Measurements from ENCODE around the gene STX8.
"Not testable (repeated sequence)": the region's sequence is repeated elsewhere in the genome, so short reads cannot be mapped to it uniquely, and the experiment has no call there.

STX8 gene

DNA sequence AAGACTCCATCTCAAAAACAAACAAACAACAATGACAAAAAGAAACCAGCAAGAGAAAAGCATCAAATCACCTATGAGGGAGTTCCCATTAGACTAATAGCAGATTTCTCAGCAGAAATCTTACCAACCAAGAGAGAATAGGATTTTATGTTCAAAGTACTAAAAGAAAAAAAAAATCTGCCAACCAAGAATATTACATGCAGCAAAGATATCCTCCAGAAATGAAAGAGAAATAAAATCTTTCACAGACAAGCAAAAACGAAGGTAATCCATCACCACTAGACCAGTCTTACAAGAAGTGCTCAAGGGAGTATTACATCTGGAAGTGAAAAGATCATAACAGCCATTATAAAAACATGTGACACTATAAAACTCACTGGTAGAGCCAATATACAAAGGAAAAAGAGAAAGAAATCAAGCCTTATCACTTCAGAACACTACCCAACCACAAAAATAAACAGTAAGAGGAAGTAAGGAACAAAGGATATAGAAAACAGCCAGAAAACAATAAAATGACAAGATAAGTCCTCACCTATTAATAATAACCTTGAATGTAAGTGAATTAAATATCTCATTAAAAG lies 66.3 kb downstream of the STX8 start:
- DNase-seq (ENCODE audit: low read depth), result no peak

DNA sequence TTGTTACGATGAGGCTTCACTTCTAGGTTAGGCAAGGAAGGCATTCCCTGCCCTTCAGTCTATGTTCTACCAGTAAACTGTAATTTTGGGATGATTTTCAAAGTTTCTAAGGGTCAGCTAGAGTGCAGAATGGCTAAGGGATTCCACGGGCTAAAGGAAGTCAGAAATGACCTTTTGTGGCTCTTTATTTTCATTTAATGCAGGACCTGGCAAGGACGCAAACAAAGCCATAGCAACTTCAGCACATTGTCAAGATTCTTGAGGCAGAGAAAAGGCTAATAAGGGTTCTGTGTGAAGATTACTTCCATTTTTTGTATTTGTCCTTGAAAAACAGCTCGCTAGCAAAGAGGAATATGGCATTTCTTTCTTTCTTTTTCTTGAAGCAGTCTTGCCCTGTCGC lies 76.6 kb downstream of the STX8 start:
- DNase-seq (ENCODE audit: low read depth), result no peak

DNA sequence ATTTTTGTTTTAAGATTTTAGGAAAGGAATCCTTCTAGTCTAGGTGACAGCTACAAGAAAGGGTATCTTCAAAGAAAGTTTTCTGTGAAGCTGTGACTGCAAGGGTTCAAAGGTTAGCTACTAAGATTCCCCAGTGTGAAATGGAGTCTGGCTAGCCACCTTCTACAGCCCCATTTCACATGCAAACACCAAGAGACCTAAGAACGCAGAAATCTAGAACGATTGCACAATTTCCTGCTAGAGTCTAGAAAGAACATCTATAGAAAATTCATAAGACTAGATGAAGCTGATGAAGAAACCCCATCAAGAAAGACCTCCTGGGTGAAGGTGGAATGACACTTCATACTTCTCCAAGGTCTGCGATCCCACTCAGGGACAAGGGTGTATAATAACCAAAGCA lies 77.1 kb downstream of the STX8 start:
- DNase-seq (ENCODE audit: low read depth), result no peak

DNA sequence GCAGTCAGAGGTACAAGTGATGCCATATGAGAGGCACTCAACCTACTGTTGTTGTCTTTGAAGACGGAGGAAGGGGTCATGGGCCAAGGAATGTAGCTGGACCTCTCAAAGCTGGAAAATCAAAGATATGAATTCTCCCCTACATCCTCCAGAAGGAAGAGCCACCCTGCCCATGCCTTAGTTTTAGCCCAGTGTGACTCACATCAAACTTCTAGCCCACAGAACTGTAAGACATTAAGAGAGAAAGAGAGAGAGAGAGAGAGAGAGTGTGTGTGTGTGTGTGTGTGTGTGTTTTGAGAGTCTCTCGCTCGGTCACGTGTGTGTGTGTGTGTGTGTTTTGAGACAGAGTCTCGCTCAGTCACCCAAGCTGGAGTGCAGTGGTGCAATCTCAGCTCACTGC lies 87.1 kb downstream of the STX8 start:
- no peak for DNase-seq (ENCODE audit: low read depth)

DNA sequence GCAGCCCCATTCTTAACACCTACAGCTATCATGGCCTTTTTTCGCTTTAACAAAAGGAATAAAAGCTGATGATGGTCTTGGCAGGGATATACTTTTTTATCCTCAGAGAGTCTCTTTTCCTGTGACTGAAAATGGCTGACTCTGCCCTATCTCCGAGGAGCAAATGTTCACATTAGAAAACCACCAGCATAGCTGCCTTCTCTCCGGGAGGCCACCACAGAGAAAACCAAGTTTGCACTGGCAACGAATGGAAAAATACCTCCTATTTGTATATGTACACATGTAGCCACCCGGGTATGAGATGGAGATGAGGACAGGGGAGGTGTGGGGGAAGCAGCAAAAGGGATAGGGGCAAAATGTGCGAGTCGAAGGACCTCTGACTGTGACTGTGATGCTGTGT lies 88.2 kb downstream of the STX8 start:
- DNase-seq (ENCODE audit: low read depth), result no peak

DNA sequence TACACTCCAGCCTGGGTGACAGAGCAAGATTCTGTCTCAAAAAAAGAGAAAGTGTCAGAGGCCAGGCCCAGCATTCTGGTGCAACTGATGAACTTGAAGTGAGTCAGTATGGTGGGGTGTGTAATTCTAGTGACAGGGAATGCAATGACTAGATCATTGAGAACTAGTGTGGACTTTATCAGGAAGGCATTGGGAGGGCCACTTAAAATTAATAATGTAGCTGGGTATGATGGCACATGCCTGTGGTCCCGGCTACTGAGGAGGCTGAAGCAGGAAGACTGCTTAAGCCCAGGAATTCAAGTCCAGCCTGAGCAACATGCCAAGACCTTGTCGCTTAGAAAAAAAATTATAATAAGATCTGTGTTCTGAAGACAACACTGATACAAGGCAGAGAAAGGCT lies 90.8 kb downstream of the STX8 start:
- no peak for DNase-seq (ENCODE audit: low read depth)

DNA sequence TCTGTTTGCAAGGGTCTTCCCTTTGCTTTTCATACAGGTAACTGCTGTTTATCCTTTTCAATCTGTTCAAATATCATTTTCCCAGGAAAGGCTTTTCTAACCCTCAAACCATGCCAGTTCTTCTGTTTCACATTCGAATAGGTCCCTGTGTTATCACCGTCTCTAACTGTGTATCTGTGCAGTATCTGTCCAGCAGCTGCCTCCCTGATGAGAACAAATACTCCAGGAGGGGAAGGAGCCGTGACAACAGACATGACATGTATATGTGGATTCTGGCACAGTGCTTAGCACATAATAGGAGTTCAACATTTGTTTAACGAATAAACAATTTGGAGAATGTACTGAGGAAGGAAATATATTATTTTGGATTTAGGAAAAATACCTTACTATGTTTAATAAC lies 95.7 kb downstream of the STX8 start:
- DNase-seq (ENCODE audit: low read depth), result no peak

DNA sequence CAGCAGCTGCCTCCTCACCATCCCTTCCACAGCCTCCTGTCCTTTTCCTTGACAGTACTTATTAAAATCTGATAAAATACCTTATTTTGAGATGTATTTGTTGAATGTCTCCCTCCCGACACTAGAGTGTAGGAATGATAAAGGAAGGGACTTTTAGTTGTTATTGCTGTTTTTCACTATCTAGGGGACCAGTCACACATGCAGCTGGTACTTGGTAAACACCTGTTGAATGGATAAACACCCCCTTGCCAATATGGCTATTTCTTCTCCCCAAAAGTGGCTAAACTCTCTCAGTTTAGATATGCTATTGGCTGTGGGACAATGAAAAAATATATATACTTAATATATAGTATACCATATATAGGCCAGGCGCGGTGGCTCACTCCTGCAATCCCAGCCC lies 96.7 kb downstream of the STX8 start:
- DNase-seq (ENCODE audit: low read depth), result no peak

DNA sequence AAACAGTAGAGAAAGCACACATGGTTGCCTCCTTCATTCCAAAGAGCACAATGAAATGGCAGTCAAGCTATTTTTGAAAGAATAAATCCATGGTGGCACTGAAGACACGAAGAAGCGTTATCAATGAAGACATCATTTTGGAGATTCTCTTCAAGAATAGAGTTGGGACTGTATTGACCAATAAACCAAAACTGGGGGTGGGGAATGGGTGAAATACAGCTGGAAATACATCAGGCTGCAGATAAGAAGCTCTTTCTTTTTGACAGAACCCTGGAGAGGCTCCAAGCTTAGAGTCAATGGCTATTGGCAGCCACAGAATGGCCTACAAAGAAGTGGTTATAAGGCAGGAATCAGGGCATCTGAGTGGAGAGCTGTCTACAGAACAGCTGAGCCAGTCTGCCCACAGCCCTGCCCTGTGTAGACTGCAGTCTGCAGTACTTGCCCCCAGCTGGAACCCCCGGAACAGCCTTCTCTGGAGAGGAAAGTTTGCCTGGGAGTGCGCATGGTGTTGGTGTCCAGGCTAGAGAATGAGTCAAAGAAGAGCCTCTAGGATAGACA lies 100.4 kb downstream of the STX8 start:
- no peak for DNase-seq (ENCODE audit: low read depth)

DNA sequence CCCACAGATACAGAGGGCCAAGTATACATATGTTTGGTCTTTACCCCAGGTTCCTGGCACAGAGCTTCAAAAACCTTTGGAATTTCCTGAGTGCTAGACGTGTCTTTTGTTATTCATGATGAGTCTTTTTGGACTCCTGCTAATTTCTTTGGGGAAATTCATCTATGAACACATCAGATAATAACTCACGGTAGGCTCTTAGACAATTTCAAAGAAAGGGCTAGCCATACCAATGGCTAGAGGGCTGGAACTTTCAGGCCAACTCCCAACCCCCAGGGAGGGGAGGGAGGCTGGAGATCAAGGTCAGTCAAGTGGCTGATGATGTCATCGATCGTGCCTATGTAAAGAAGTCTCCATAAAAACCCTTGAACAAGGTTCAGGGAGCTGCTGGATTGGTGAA lies 101.9 kb downstream of the STX8 start:
- peak; percentile 80 for DNase-seq (ENCODE audit: low read depth)

DNA sequence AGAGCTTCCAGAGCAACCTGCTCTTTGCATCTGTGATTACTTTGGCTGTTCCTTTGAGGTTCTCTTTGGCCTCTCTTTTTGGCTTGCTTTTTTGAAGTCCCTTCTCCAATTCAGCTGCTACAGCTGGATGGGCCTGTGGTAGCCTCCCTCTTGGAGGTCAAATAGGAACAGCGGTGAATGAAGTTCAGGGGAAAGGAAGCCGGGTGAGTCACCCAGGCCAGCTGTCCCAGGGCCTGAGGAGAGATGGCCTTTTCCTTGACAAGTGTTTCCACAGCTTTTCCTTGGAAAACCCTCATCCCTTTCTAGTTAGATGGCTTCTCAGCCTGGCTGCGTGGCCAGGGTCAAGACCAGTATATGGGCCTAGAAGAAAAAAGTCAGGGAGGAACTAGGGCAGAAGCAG lies 103.1 kb downstream of the STX8 start:
- no peak for DNase-seq (ENCODE audit: low read depth)

DNA sequence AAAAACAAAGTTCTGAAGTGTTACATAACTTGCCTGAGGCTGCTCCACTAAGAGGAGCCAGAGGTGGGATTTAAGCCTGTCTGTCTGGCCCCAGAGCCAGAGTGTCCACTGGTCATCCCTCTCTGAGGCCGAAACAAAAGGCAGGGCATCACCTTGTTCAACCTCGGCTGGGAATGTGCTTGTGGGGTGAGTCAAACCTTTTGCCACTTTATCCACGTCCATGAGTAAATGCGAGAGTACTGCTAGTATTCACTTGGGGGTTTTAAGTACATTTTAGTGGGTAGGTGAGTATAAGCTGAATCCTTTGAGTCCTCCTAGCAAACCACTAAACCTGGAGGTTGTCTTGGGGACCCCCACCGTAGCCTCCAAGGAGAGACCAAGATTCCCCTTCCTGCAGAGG lies 103.5 kb downstream of the STX8 start:
- no peak for DNase-seq (ENCODE audit: low read depth)

DNA sequence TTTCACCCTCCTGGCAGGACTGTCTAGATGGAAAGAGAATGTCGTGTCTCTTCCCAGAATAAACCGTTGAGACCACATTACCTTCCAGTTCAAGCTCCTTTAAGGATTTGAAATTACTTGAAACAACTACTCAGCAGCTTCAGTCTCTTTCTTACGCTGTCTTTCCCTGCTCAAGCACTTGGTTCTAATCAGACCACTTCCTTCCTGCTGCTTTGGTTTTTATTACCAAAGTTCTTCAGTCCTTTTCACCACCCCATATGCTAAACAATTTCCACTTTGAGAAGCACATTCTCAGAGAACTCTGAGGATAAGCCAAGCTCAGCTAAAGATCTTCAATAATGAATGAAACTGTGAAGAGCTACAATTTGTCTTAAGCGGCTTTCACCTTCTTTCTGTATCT lies 105.4 kb downstream of the STX8 start:
- DNase-seq (ENCODE audit: low read depth), result no peak

DNA sequence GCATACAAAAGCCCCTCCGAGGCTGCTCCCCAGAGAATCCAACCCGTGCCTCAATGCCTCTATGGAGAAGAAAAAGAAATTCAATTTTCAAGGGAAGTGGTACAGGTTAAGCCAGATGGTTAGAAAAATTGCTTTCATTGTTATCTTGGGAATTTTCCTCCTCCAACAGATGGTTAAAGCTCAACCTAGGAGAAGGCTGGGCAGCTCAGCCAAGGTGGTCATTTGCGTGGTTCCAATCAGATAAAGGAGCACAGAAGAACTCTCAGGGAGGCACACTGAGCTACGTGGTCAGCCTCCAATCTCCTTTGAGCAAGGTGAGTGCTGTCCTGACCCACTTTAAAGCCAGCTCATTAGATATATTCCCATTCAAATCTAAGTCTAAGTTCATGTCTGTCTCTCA lies 106.7 kb downstream of the STX8 start:
- no peak for DNase-seq (ENCODE audit: low read depth)

DNA sequence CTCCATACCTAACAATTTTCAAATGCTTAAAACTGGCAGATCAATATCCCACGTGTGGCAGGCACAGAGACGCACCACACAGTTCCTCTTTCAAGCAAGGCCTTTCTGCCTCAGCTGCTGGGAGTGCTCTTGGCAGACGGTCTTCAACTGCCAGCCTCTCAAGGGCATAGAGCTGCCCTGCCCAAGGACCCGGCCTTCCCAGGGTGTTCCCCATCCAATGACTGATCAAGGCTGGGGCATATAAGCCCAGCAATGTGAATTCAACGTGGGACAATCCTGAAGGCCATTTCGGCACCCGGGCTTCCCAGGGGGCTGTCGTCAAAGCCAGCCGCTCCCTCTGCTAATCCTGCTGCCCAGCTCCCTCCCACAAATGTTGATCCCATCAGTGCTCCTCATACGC lies 107.1 kb downstream of the STX8 start:
- DNase-seq (ENCODE audit: low read depth), result no peak

DNA sequence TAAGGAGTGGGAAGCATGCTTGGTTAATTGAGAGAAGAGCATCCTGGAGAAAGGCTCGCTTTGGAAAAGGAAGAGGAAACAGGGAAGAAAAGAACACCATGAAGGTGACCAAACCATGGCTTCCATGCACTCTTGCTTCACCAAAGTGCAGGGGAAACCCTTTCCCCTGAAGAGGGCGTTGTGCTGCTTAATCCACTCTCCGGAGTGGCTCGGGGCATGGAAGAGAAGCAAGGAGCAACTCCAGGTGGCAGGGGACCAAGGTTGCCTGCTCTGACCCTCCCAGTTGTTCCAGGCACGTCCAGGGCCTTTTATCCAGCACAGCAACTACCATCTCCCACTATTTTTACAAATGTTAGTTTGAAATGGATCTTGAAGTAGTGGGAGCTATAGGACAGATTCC lies 108.1 kb downstream of the STX8 start:
- no peak for DNase-seq (ENCODE audit: low read depth)

DNA sequence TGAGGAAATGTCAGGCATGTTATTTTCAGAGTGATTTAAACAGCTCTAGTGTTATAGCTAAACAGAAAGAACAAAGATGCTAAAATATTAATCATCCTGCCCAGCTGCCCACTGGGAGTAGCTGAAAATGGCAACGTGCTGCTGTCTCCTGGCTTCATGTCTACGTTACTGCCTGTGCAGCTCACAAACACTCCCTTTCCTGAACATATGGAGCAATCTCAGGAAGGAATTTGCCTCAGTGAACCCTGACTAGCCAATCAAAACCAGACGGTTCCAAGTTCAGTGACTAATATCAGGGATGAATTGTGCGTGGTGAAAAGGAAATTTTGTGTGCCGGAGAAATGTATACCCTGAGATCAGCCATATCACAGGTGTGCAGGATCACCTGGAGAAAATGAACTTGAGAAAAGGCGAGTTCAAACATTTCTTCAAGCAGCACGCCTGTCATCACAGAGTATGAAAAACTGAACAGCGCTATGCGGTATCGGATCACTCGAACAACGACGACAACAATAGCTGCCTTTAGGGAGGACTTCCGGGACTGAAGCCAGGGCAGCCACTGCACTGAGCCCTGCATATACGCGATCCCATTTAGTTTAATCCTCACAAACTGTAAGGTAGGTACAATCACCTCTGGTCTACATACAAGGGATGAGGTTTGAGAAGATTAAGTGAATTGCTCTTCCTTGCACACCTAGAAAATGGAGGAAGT lies 110.3 kb downstream of the STX8 start:
- DNase-seq (ENCODE audit: low read depth), result no peak

DNA sequence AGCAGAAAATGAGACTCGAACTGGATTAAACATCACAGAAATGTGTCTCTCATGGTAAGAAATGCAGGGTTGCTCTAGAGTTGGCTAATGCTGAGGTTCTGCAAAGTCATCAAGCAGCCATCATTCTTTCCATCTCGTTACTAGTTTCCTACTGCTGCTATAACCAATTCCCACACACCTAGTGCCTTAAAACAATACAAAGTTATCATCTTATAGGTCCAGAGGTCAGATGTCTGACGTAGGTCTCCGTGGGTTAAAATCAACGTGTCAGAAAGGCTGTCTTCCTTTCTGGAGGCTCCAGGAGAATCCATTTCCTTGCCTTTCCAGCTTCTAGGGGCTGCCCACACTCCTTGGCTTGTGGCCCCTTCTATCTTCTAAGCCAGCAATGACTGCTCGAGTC lies 118.6 kb downstream of the STX8 start:
- DNase-seq (ENCODE audit: low read depth), result no peak

DNA sequence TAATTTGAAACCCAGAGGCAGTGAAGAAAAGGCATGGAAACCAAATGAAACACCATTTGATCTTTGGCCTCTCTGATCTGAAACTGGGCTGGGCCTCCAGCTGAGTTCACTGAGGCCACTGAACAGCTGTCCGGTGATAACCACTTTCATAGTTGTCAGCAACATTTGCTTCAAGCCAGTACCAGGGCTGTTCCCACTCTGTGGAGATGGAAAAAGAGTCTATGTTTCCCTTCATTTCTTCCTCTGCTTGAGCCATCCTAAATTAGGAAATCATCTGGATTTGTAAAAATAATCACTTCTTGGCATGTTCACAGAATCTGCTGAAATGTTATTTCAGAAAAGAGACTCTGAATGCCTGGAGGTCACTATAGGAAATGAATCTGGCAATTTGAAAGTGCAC lies 119.3 kb downstream of the STX8 start:
- no peak for DNase-seq (ENCODE audit: low read depth)

DNA sequence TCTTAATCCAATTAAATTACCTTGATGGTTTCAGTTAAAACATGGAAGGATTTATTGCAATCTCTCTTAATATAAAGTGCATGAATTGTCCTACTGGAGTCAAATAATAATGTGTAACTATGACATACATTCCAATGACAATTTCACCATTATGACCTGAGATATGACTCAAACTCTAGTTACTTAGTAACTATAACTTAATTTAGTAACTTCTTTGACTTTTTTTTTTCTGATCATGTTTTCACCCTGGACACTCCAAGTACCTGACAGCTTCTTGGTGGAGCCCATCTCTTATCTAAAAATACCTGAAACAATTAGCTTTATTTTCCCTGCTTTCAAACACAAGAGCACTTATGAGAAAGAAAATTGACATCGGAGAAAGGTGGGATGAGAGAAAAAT lies 123.7 kb downstream of the STX8 start:
- no peak for DNase-seq (ENCODE audit: low read depth)

DNA sequence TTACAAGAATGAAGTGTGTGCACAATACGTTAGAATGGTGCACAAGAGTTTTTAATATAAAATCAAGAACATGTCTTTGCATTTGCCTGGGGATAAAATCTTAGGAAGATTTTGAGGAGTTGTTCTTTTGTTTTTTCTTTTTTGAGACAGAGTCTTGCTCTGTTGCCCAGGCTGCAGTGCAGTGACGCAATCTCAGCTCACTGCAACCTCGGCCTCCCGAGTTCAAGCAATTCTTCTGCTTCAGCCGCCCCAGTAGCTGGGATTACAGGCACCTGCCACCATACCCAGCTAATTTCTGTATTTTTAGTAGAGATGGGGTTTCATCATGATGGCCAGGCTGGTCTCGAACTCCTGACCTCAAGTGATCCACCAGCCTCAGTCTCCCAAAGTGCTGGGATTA lies 128.3 kb downstream of the STX8 start:
- DNase-seq (ENCODE audit: low read depth), result not testable (repeated sequence)

DNA sequence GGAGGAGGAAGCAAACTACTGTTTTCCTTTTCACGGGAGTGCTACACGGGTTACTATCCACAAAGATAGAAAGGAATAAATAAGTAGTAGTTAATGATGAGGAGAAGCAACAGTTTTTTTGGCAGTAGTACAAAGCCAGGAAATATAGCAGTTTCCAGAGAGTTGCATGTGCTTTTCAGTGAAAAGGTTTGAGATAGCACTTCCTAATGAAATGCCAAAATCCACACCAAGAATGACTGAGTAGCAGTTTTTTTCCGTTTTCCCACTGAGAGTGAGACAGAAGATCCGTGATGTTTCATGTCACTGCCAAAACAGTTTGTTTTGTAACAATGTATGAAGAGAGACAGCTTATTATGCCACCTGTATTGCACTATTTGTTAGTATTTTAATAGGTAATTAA lies 129.1 kb downstream of the STX8 start:
- no peak for DNase-seq (ENCODE audit: low read depth)

DNA sequence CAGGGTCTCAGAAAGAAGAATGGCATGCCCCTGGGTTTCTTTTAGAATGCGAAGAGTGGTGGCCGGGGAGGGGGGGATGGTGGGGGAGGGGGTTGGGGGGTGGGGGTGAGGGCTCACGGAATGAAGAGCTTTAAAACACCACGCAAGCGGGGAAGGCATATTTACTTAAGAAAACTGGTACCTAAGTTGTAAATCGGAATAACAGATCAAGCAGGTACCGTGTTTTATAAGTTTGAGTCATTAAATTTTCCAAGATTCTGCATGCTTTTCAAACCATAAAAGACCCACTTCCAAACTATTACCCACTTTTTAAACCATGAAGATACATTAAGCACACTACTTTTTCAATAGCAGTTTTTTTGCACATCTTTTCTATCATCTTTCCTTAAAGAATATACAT lies 130.2 kb downstream of the STX8 start:
- no peak for DNase-seq (ENCODE audit: low read depth)

DNA sequence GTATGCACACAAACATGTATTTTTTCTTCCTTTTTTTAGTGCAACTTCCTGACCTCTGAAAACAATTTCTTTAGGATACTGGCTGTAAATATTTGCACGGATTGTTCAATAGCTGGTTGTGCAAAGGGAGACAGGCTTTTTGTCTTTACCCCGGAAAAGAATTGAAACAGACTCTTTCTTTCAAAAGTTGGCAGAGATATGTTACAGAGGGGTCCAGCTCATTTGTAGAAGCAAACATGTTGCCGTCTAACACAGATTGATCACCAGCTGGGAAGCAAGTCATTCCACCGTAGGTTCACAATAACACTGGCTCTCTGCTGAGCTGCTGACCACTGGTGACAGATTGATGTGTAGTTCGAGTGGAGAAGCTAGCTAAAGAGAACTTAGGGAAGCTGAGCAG lies 130.9 kb downstream of the STX8 start:
- no peak for DNase-seq (ENCODE audit: low read depth)
